HepG2 (cell line): Measurements from ENCODE around the gene ETFA.

Source experiments
- DR1 ChIP-seq: sonication (generic); formaldehyde crosslinking; IDR thresholded peaks from 2 replicates; pipeline ENCODE4 v1.8.0; 2021; ENCODE audit warnings: mild to moderate bottlenecking, missing genetic modification reagents, inconsistent platforms
- EZH2 ChIP-seq: conservative IDR thresholded peaks from 2 replicates; pipeline ENCODE4 v1.6.1; 2012; ENCODE audit warnings: mild to moderate bottlenecking, low read depth, low read length, moderate library complexity
- FLYWCH1 ChIP-seq: sonication (generic); formaldehyde crosslinking; IDR thresholded peaks from 2 replicates; pipeline ENCODE4 v1.8.1; 2023; ENCODE audit warnings: mild to moderate bottlenecking, missing genetic modification reagents
- FOXJ3 ChIP-seq: sonication (generic); formaldehyde crosslinking; IDR thresholded peaks from 2 replicates; pipeline ENCODE4 v1.4.0; 2020; ENCODE audit warnings: missing genetic modification reagents, mild to moderate bottlenecking, borderline replicate concordance
- HNRNPH1 ChIP-seq: fragments of 200-400 bp; formaldehyde crosslinking; optimal IDR thresholded peaks from 2 replicates; pipeline ENCODE3; 2017; ENCODE audit warnings: mild to moderate bottlenecking, low read depth, low read length
- IRF2 ChIP-seq: IDR thresholded peaks from 2 replicates; pipeline ENCODE4 v1.6.1; 2018; ENCODE audit warnings: missing genetic modification reagents, missing compliant biosample characterization
- POLR2AphosphoS2 ChIP-seq: IDR thresholded peaks from 2 replicates; pipeline ENCODE4 v1.6.1; 2011; ENCODE audit warnings: low read depth, low read length, improper control_type of control experiment
- POLR2AphosphoS5 ChIP-seq: IDR thresholded peaks from 2 replicates; pipeline ENCODE4 v1.6.1; 2012; ENCODE audit warnings: low read depth, low read length
- RNF2 ChIP-seq: fragments of 450-650 bp; conservative IDR thresholded peaks from 2 replicates; pipeline ENCODE4 v1.6.1; 2016; ENCODE audit warnings: low read depth
- SUZ12 ChIP-seq: fragments of 150-350 bp; IDR thresholded peaks from 2 replicates; pipeline ENCODE4 v1.6.1; 2014; ENCODE audit warnings: low read depth, low read length
- TF ChIP-seq, protein P1 (sequence below): sonication (generic); formaldehyde crosslinking; IDR thresholded peaks from 2 replicates; pipeline ENCODE4 v1.5.0; 2020; ENCODE audit warnings: mild to moderate bottlenecking, missing genetic modification reagents, moderate library complexity
- TF ChIP-seq, protein P2 (sequence below): sonication (generic); formaldehyde crosslinking; IDR thresholded peaks from 2 replicates; pipeline ENCODE4 v1.4.0; 2020; ENCODE audit warnings: missing genetic modification reagents
- TF ChIP-seq, protein P3 (sequence below): sonication (generic); formaldehyde crosslinking; IDR thresholded peaks from 2 replicates; pipeline ENCODE4 v1.4.0; 2020; ENCODE audit warnings: missing genetic modification reagents, borderline replicate concordance
- TF ChIP-seq, protein P4 (sequence below): sonication (generic); formaldehyde crosslinking; IDR thresholded peaks from 2 replicates; pipeline ENCODE4 v1.4.0; 2020; ENCODE audit warnings: missing genetic modification reagents

DNA sequence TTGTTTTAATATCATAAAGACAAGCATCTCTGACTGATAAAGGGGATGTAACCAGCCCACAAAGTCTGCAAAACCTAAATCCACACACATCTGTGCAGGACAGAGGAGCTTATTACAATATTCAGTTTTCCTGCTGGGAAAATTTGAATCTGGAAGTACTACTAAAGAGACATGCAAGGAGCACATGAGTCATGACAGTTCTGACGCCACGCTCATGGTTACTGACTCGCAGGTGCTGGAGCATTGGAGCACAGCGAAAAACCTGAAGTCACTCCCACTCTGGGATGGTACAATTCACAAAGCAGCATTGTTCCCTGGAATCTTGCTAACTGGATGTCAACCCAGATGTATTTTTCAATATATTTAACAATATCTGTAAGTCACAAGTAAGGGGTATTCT, 17.7 kb upstream of the ETFA start:
- TF ChIP-seq, protein P1, sequence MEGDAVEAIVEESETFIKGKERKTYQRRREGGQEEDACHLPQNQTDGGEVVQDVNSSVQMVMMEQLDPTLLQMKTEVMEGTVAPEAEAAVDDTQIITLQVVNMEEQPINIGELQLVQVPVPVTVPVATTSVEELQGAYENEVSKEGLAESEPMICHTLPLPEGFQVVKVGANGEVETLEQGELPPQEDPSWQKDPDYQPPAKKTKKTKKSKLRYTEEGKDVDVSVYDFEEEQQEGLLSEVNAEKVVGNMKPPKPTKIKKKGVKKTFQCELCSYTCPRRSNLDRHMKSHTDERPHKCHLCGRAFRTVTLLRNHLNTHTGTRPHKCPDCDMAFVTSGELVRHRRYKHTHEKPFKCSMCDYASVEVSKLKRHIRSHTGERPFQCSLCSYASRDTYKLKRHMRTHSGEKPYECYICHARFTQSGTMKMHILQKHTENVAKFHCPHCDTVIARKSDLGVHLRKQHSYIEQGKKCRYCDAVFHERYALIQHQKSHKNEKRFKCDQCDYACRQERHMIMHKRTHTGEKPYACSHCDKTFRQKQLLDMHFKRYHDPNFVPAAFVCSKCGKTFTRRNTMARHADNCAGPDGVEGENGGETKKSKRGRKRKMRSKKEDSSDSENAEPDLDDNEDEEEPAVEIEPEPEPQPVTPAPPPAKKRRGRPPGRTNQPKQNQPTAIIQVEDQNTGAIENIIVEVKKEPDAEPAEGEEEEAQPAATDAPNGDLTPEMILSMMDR, result no peak
- no peak for TF ChIP-seq SUZ12
- TF ChIP-seq POLR2AphosphoS5, result no peak
- TF ChIP-seq POLR2AphosphoS2, result no peak
- TF ChIP-seq, protein P2, sequence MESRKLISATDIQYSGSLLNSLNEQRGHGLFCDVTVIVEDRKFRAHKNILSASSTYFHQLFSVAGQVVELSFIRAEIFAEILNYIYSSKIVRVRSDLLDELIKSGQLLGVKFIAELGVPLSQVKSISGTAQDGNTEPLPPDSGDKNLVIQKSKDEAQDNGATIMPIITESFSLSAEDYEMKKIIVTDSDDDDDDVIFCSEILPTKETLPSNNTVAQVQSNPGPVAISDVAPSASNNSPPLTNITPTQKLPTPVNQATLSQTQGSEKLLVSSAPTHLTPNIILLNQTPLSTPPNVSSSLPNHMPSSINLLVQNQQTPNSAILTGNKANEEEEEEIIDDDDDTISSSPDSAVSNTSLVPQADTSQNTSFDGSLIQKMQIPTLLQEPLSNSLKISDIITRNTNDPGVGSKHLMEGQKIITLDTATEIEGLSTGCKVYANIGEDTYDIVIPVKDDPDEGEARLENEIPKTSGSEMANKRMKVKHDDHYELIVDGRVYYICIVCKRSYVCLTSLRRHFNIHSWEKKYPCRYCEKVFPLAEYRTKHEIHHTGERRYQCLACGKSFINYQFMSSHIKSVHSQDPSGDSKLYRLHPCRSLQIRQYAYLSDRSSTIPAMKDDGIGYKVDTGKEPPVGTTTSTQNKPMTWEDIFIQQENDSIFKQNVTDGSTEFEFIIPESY (CRISPR knock-in tag), result no peak
- no peak for TF ChIP-seq HNRNPH1
- no peak for TF ChIP-seq FLYWCH1 (CRISPR knock-in tag)
- TF ChIP-seq RNF2, result no peak
- TF ChIP-seq, protein P3, sequence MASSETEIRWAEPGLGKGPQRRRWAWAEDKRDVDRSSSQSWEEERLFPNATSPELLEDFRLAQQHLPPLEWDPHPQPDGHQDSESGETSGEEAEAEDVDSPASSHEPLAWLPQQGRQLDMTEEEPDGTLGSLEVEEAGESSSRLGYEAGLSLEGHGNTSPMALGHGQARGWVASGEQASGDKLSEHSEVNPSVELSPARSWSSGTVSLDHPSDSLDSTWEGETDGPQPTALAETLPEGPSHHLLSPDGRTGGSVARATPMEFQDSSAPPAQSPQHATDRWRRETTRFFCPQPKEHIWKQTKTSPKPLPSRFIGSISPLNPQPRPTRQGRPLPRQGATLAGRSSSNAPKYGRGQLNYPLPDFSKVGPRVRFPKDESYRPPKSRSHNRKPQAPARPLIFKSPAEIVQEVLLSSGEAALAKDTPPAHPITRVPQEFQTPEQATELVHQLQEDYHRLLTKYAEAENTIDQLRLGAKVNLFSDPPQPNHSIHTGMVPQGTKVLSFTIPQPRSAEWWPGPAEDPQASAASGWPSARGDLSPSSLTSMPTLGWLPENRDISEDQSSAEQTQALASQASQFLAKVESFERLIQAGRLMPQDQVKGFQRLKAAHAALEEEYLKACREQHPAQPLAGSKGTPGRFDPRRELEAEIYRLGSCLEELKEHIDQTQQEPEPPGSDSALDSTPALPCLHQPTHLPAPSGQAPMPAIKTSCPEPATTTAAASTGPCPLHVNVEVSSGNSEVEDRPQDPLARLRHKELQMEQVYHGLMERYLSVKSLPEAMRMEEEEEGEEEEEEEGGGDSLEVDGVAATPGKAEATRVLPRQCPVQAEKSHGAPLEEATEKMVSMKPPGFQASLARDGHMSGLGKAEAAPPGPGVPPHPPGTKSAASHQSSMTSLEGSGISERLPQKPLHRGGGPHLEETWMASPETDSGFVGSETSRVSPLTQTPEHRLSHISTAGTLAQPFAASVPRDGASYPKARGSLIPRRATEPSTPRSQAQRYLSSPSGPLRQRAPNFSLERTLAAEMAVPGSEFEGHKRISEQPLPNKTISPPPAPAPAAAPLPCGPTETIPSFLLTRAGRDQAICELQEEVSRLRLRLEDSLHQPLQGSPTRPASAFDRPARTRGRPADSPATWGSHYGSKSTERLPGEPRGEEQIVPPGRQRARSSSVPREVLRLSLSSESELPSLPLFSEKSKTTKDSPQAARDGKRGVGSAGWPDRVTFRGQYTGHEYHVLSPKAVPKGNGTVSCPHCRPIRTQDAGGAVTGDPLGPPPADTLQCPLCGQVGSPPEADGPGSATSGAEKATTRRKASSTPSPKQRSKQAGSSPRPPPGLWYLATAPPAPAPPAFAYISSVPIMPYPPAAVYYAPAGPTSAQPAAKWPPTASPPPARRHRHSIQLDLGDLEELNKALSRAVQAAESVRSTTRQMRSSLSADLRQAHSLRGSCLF (CRISPR knock-in tag), result no peak
- TF ChIP-seq IRF2, result no peak
- no peak for TF ChIP-seq FOXJ3 (CRISPR knock-in tag)
- TF ChIP-seq, protein P4, sequence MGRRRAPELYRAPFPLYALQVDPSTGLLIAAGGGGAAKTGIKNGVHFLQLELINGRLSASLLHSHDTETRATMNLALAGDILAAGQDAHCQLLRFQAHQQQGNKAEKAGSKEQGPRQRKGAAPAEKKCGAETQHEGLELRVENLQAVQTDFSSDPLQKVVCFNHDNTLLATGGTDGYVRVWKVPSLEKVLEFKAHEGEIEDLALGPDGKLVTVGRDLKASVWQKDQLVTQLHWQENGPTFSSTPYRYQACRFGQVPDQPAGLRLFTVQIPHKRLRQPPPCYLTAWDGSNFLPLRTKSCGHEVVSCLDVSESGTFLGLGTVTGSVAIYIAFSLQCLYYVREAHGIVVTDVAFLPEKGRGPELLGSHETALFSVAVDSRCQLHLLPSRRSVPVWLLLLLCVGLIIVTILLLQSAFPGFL (CRISPR knock-in tag), result no peak
- no peak for TF ChIP-seq EZH2
- TF ChIP-seq DR1, result no peak
